ENCODE data around the gene FHOD3. TPM values are rescaled to one million over a fixed set of nuclear protein-coding genes. Genes with fewer than 3 reads are reported as not detected.

Gene FHOD3
- total and polyA plus RNA-seq, 2 experiments from 2014 or later, result 2.7 to 8.7 TPM

GRCh38 chr18:36409779-36410178 is 112.3 kb downstream of the FHOD3 start:
- H3K4me1 Mint-ChIP-seq, result peaks cover 5% of the 10 kb centered on the region; the same call in 2 of the 3 replicates
- no peaks in the 10 kb centered on the region for H3K27me3 ChIP-seq (ENCODE audit: insufficient read depth)
- no peak for ATAC-seq

More at GRCh38 chr18:36409779-36410178, 112.3 kb downstream of the FHOD3 start:
- Histone ChIP-seq H3K9me2 (ENCODE audit: insufficient read depth) (peaks cover 3% of the 10 kb centered on the region; the same call in 1 of the 2 replicates), H2AFZ (no peak overlapping the region), H3K79me2 (replicated peaks; ENCODE audit: insufficient read depth) (no peaks in the 10 kb centered on the region), H3K4me3 (no peak overlapping the region), H3K4me1 (ENCODE audit: insufficient read depth) (peaks cover 4% of the 10 kb centered on the region; the same call in 1 of the 2 replicates), H4K20me1 (replicated peaks; ENCODE audit: insufficient read depth) (no peaks in the 10 kb centered on the region), H3K36me3 (ENCODE audit: insufficient read depth) (no peaks in the 10 kb centered on the region), H3K4me2 (no peak overlapping the region), H3F3A (replicated peaks; ENCODE audit: low read depth) (no peaks in the 10 kb centered on the region), H3K27ac (ENCODE audit: low read depth) (no peak overlapping the region)
- no peak overlapping the region for H3K27ac Mint-ChIP-seq
- TF ChIP-seq ZNF462 (CRISPR knock-in tag; IDR thresholded peaks at IDR 0.05), result no peak
- TF ChIP-seq EZH2phosphoT487 (IDR thresholded peaks at IDR 0.05; ENCODE audit: unreplicated experiment), result no peak
- no peak for TF ChIP-seq CTCF (conservative IDR thresholded peaks at IDR 0.05; ENCODE audit: low read depth in 2 of 2)
- TF ChIP-seq ETS1 (IDR thresholded peaks at IDR 0.05), result no peak
- TF ChIP-seq EZH2 (IDR thresholded peaks at IDR 0.05; ENCODE audit: low read depth, unreplicated experiment), result no peak
- TF ChIP-seq ZNF331 (CRISPR knock-in tag; IDR thresholded peaks at IDR 0.05; ENCODE audit: low read depth), result no peak
- no peak for TF ChIP-seq JUNB (IDR thresholded peaks at IDR 0.05; ENCODE audit: unreplicated experiment)
- TF ChIP-seq CREB1 (CRISPR knock-in tag; IDR thresholded peaks at IDR 0.05; ENCODE audit: low read depth), result no peak
- TF ChIP-seq STAT1 (IDR thresholded peaks at IDR 0.05; ENCODE audit: unreplicated experiment), result no peak
- peaks cover 4% of the 10 kb centered on the region for H3K27me3 Mint-ChIP-seq (ENCODE audit: insufficient read depth, low read depth, poor library complexity)
- H3K9me3 Mint-ChIP-seq, result no peaks in the 10 kb centered on the region
- no peaks in the 10 kb centered on the region for H3K36me3 Mint-ChIP-seq (ENCODE audit: low read depth)
- H3K4me3 Mint-ChIP-seq, result no peak overlapping the region
- no peak for DNase-seq (ENCODE audit: low spot score)
